Measurements from ENCODE around the gene RSL24D1.

RSL24D1 gene

DNA sequence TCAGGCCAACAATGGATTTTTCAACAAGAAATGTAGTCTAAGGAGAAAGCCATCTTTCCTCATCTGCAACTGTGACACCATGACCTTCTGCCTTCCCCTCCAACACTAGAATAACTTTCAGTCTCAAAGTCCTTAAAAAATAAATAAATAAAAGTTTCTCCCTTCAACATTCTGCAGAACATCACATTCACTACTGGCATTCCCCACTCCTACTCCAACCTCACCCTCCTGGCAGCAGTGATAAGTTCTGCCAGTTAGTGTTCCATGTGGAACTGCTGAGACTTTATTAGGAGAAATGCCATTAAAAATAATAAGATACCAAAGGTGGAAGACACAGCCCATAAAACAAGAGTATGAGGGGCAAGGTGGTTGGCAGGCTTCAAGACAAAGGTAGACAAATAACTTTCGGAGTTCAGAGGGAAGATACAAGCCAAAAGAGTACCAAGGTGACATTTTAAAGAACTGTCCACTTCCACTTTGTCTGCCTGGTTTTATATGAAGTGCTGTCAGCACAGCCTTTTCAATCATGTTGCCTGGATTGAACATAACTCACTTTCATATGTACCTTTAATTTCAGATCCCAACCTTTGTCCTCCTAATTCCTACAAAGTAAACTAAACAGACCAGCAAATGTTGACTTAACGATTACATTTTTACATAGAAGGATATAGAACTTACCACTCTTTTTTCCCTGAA, 37.5 kb upstream of the RSL24D1 start:
- peaks cover 2% of the 10 kb centered on the region for H3K36me3 ChIP-seq (ENCODE audit: control insufficient read depth, insufficient read depth, low read length)
- H3K4me3 ChIP-seq (replicated peaks; ENCODE audit: low read depth, low read length): no peak overlapping the region
- no peak for TF ChIP-seq CTCF (IDR thresholded peaks at IDR 0.05; ENCODE audit: insufficient read depth, low read length, poor library complexity, severe bottlenecking)
- DNase-seq (ENCODE audit: extremely low read depth, insufficient read length): no peak
- no peaks in the 10 kb centered on the region for H3K27me3 ChIP-seq (replicated peaks; ENCODE audit: control insufficient read depth, insufficient read depth, low read length)

GRCh38 chr15:55231455-55231854, 34.7 kb upstream of the RSL24D1 start:
- no peak overlapping the region for H3K4me3 ChIP-seq (replicated peaks; ENCODE audit: low read depth, low read length)
- TF ChIP-seq CTCF (IDR thresholded peaks at IDR 0.05; ENCODE audit: insufficient read depth, low read length, poor library complexity, severe bottlenecking): no peak
- DNase-seq (ENCODE audit: extremely low read depth, insufficient read length): no peak
- no peaks in the 10 kb centered on the region for H3K27me3 ChIP-seq (replicated peaks; ENCODE audit: control insufficient read depth, insufficient read depth, low read length)
- H3K36me3 ChIP-seq (ENCODE audit: control insufficient read depth, insufficient read depth, low read length): peaks cover 2% of the 10 kb centered on the region

- no peak overlapping the region for H3K4me3 ChIP-seq (replicated peaks; ENCODE audit: low read depth, low read length)
- no peak for TF ChIP-seq CTCF (IDR thresholded peaks at IDR 0.05; ENCODE audit: insufficient read depth, low read length, poor library complexity, severe bottlenecking)
- H3K27me3 ChIP-seq (replicated peaks; ENCODE audit: control insufficient read depth, insufficient read depth, low read length): no peaks in the 10 kb centered on the region
- peaks cover 2% of the 10 kb centered on the region for H3K36me3 ChIP-seq (ENCODE audit: control insufficient read depth, insufficient read depth, low read length)
- DNase-seq (ENCODE audit: extremely low read depth, insufficient read length): no peak
Observed at GRCh38 chr15:55230953-55231352, 34.2 kb upstream of the RSL24D1 start.

DNA sequence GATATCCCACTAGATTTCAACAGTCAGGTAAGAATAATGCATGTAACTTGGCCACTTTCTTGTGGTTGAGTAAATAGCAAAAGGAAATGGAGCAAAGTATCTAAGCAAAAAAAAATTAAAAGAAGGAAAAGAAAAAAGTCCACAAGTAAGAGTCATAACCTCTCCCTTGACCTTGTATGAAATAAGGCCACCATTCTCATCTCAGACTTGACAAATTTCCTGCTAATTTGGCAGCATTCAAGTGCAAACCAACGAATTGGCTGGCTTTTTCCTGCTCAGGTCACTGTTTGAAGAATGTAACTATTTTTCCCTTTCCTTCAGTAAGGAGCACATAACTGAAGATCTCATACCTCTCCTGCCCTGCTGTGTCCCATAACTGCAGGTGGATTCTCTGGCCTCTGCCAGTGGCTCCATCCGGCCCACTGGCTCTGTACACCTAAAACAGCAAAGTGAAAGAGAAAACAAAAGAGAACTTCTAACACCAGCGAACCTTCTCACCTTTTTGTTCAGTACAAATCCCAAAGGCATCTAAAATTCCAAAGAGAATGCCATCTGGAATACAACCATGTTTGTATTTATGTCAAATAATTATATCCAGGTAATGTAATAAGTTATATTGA, 33.4 kb upstream of the RSL24D1 start:
- Histone ChIP-seq H3K4me3 (replicated peaks; ENCODE audit: low read depth, low read length) (no peak overlapping the region), H3K27me3 (replicated peaks; ENCODE audit: control insufficient read depth, insufficient read depth, low read length) (no peaks in the 10 kb centered on the region), H3K36me3 (ENCODE audit: control insufficient read depth, insufficient read depth, low read length) (peaks cover 2% of the 10 kb centered on the region)
- DNase-seq (ENCODE audit: extremely low read depth, insufficient read length): no peak
- TF ChIP-seq CTCF (IDR thresholded peaks at IDR 0.05; ENCODE audit: insufficient read depth, low read length, poor library complexity, severe bottlenecking): no peak

- H3K36me3 ChIP-seq (ENCODE audit: control insufficient read depth, insufficient read depth, low read length): peaks cover 4% of the 10 kb centered on the region
- H3K4me3 ChIP-seq (replicated peaks; ENCODE audit: low read depth, low read length): no peak overlapping the region
- no peak for DNase-seq (ENCODE audit: extremely low read depth, insufficient read length)
- TF ChIP-seq CTCF (IDR thresholded peaks at IDR 0.05; ENCODE audit: insufficient read depth, low read length, poor library complexity, severe bottlenecking): no peak
- H3K27me3 ChIP-seq (replicated peaks; ENCODE audit: control insufficient read depth, insufficient read depth, low read length): no peaks in the 10 kb centered on the region
Observed at GRCh38 chr15:55226127-55226526, 29.4 kb upstream of the RSL24D1 start.

All from GM06990 (cell line).